ENCODE measurements around the gene PSMA8.
A peak's percentile ranks its signal among the peaks of the same experiment; 100 is the strongest.

PSMA8 gene

GRCh38 chr18:26227051-26227670 is 93.5 kb downstream of the PSMA8 start:
- peak overlapping the region; percentile 99 for H3K4me2 ChIP-seq (ENCODE audit: low read length)
- no peak overlapping the region for H4K8ac ChIP-seq (ENCODE audit: low read depth, low read length)
- no peak overlapping the region for H3K23ac ChIP-seq (ENCODE audit: low read length)
- H3K27ac ChIP-seq (ENCODE audit: low read depth, low read length), result no peak overlapping the region
- no peak overlapping the region for H4K12ac ChIP-seq (ENCODE audit: low read depth, low read length)
- no peak overlapping the region for H2BK120ac ChIP-seq (ENCODE audit: insufficient read depth, low read length, poor library complexity)
- H3K27me3 ChIP-seq (ENCODE audit: insufficient read depth, low read length), result no peaks in the 10 kb centered on the region
- peak overlapping the region; percentile 73 for H2AFZ ChIP-seq (ENCODE audit: insufficient read depth, low read length, poor library complexity)
- H3K9ac ChIP-seq (ENCODE audit: low read length), result peak overlapping the region; percentile 63
- H3K4me1 ChIP-seq (ENCODE audit: control insufficient read depth in 1 of 2, insufficient read depth in 2 of 2, low read length in 2 of 2), result peaks cover under 1% of the 10 kb centered on the region in 2 experiments
- no peak overlapping the region for H3K4ac ChIP-seq (ENCODE audit: low read depth, low read length)
- H3K18ac ChIP-seq (ENCODE audit: low read length), result no peak overlapping the region
- H3K4me3 ChIP-seq (ENCODE audit: low read depth, low read length), result peak overlapping the region; percentile 89
- no peak overlapping the region for H2BK12ac ChIP-seq (ENCODE audit: low read length)
- WGBS (ENCODE audit: extremely low coverage, insufficient coverage, insufficient read length), result 100% methylated on average over 2 of the region's 28 CpGs
- peaks cover 3% of the 10 kb centered on the region for H3K79me1 ChIP-seq (ENCODE audit: low read length)
- H2BK5ac ChIP-seq (ENCODE audit: low read depth, low read length, poor library complexity), result no peak overlapping the region
- no peak overlapping the region for H3K14ac ChIP-seq (ENCODE audit: low read length)
- no peaks in the 10 kb centered on the region for H3K36me3 ChIP-seq (ENCODE audit: control insufficient read depth in 1 of 2, insufficient read depth in 2 of 2, low read length in 2 of 2)
- H3K79me2 ChIP-seq (ENCODE audit: control insufficient read depth, insufficient read depth, low read length, poor library complexity), result no peaks in the 10 kb centered on the region
- peak overlapping the region; percentile 1 for H4K91ac ChIP-seq (ENCODE audit: low read depth, low read length)
- no peaks in the 10 kb centered on the region for H3K9me3 ChIP-seq (ENCODE audit: insufficient read depth, low read depth, low read length)
- no peak overlapping the region for H2AK5ac ChIP-seq (ENCODE audit: low read length)
- peak; percentile 14 to 41 for DNase-seq

GRCh38 chr18:26228562-26229260 is 95.0 kb downstream of the PSMA8 start:
- Histone ChIP-seq H3K79me1 (ENCODE audit: low read length) (peaks cover 3% of the 10 kb centered on the region), H2BK12ac (ENCODE audit: low read length) (no peak overlapping the region), H2AFZ (ENCODE audit: insufficient read depth, low read length, poor library complexity) (no peak overlapping the region), H3K4me2 (ENCODE audit: low read length) (no peak overlapping the region), H3K79me2 (ENCODE audit: control insufficient read depth, insufficient read depth, low read length, poor library complexity) (no peaks in the 10 kb centered on the region), H3K4me3 (ENCODE audit: low read depth, low read length) (no peak overlapping the region), H3K14ac (ENCODE audit: low read length) (no peak overlapping the region), H4K91ac (ENCODE audit: low read depth, low read length) (no peak overlapping the region), H4K8ac (ENCODE audit: low read depth, low read length) (no peak overlapping the region), H3K27me3 (ENCODE audit: insufficient read depth, low read length) (no peaks in the 10 kb centered on the region), H3K36me3 (ENCODE audit: control insufficient read depth in 1 of 2, insufficient read depth in 2 of 2, low read length in 2 of 2) (no peaks in the 10 kb centered on the region), H3K23ac (ENCODE audit: low read length) (no peak overlapping the region), H4K12ac (ENCODE audit: low read depth, low read length) (no peak overlapping the region), H2AK5ac (ENCODE audit: low read length) (no peak overlapping the region), H2BK120ac (ENCODE audit: insufficient read depth, low read length, poor library complexity) (no peak overlapping the region), H3K4ac (ENCODE audit: low read depth, low read length) (no peak overlapping the region), H3K9ac (ENCODE audit: low read length) (no peak overlapping the region), H2BK5ac (ENCODE audit: low read depth, low read length, poor library complexity) (no peak overlapping the region), H3K9me3 (ENCODE audit: insufficient read depth, low read depth, low read length) (no peaks in the 10 kb centered on the region), H3K27ac (ENCODE audit: low read depth, low read length) (no peak overlapping the region), H3K4me1 (ENCODE audit: control insufficient read depth in 1 of 2, insufficient read depth in 2 of 2, low read length in 2 of 2) (peaks cover 2 to 3% of the 10 kb centered on the region in 2 experiments), H3K18ac (ENCODE audit: low read length) (no peak overlapping the region)
- peak in 1 of 2 donors; percentile 20 for DNase-seq
- no CpG with 5 or more reads among the region's 6 CpGs for WGBS (ENCODE audit: extremely low coverage, insufficient coverage, insufficient read length)

DNA sequence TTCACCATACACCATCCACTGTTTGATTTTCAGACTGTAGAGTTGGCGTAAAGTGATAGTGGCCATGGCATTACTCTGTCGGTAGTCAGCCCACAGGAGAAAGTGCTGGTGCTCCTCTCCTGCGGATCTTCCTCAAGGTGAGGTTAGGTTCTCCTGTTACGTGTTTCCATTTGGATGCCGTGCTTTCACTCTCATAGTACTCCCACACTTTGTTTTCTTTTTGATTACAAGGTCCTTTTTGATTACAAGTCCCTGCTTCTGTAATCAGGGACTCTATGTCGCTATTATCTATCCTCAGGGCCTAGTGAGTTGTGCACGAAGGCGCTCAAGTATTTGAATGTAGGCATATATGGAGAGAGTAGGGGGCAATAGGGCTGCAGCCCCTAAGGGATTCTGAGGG is 96.8 kb downstream of the PSMA8 start:
- Histone ChIP-seq H3K27me3 (ENCODE audit: insufficient read depth, low read length) (no peaks in the 10 kb centered on the region), H2AK5ac (ENCODE audit: low read length) (no peak overlapping the region), H2BK120ac (ENCODE audit: insufficient read depth, low read length, poor library complexity) (no peak overlapping the region), H3K9ac (ENCODE audit: low read length) (no peak overlapping the region), H3K36me3 (ENCODE audit: control insufficient read depth in 1 of 2, insufficient read depth in 2 of 2, low read length in 2 of 2) (no peaks in the 10 kb centered on the region), H2BK12ac (ENCODE audit: low read length) (no peak overlapping the region), H3K14ac (ENCODE audit: low read length) (no peak overlapping the region), H3K4me3 (ENCODE audit: low read depth, low read length) (no peak overlapping the region), H4K91ac (ENCODE audit: low read depth, low read length) (no peak overlapping the region), H3K4ac (ENCODE audit: low read depth, low read length) (no peak overlapping the region), H3K18ac (ENCODE audit: low read length) (no peak overlapping the region), H3K27ac (ENCODE audit: low read depth, low read length) (no peak overlapping the region), H2AFZ (ENCODE audit: insufficient read depth, low read length, poor library complexity) (no peak overlapping the region), H3K4me1 (ENCODE audit: control insufficient read depth in 1 of 2, insufficient read depth in 2 of 2, low read length in 2 of 2) (peaks cover 2 to 3% of the 10 kb centered on the region in 2 experiments), H4K12ac (ENCODE audit: low read depth, low read length) (no peak overlapping the region), H3K23ac (ENCODE audit: low read length) (no peak overlapping the region), H3K9me3 (ENCODE audit: insufficient read depth, low read depth, low read length) (no peaks in the 10 kb centered on the region), H3K79me1 (ENCODE audit: low read length) (peaks cover 3% of the 10 kb centered on the region), H2BK5ac (ENCODE audit: low read depth, low read length, poor library complexity) (no peak overlapping the region), H3K79me2 (ENCODE audit: control insufficient read depth, insufficient read depth, low read length, poor library complexity) (no peaks in the 10 kb centered on the region), H4K8ac (ENCODE audit: low read depth, low read length) (no peak overlapping the region), H3K4me2 (ENCODE audit: low read length) (no peak overlapping the region)
- DNase-seq, result peak in 1 of 2 donors; percentile 14
- no CpG with 5 or more reads among the region's 8 CpGs for WGBS (ENCODE audit: extremely low coverage, insufficient coverage, insufficient read length)

DNA sequence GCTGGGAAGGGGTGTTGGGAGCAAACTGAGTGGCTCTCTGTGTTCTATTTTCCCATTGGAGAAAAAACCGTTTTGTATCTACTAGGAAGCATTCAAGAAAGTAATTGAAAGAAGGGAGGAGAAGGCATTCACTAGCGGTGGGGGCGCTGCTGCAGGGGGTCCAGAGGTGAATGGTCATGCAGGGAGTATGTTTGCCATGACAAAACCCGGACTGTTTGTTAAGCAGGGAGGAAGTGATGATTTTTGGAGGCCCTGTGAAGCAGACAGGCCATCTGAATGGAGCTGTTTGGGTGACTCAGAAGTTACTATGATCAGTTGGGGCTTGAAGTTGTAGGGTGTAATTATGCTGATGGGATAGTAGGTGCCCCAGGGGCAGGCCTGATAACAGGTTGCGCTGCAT is 99.5 kb downstream of the PSMA8 start:
- no peaks in the 10 kb centered on the region for H3K27me3 ChIP-seq (ENCODE audit: insufficient read depth, low read length)
- no peak overlapping the region for H3K4me2 ChIP-seq (ENCODE audit: low read length)
- no peak overlapping the region for H3K4me3 ChIP-seq (ENCODE audit: low read depth, low read length)
- H3K18ac ChIP-seq (ENCODE audit: low read length), result no peak overlapping the region
- peaks cover 2 to 3% of the 10 kb centered on the region in 2 experiments for H3K4me1 ChIP-seq (ENCODE audit: control insufficient read depth in 1 of 2, insufficient read depth in 2 of 2, low read length in 2 of 2)
- no peaks in the 10 kb centered on the region for H3K36me3 ChIP-seq (ENCODE audit: control insufficient read depth in 1 of 2, insufficient read depth in 2 of 2, low read length in 2 of 2)
- no peak overlapping the region for H3K9ac ChIP-seq (ENCODE audit: low read length)
- no peak overlapping the region for H2BK5ac ChIP-seq (ENCODE audit: low read depth, low read length, poor library complexity)
- WGBS (ENCODE audit: extremely low coverage, insufficient coverage, insufficient read length), result no CpG with 5 or more reads among the region's 5 CpGs
- H3K79me1 ChIP-seq (ENCODE audit: low read length), result no peaks in the 10 kb centered on the region
- H4K8ac ChIP-seq (ENCODE audit: low read depth, low read length), result no peak overlapping the region
- H3K9me3 ChIP-seq (ENCODE audit: insufficient read depth, low read depth, low read length), result no peaks in the 10 kb centered on the region
- H3K27ac ChIP-seq (ENCODE audit: low read depth, low read length), result no peak overlapping the region
- H2AK5ac ChIP-seq (ENCODE audit: low read length), result no peak overlapping the region
- no peak overlapping the region for H2AFZ ChIP-seq (ENCODE audit: insufficient read depth, low read length, poor library complexity)
- DNase-seq, result no peak
- no peak overlapping the region for H4K91ac ChIP-seq (ENCODE audit: low read depth, low read length)
- H3K79me2 ChIP-seq (ENCODE audit: control insufficient read depth, insufficient read depth, low read length, poor library complexity), result no peaks in the 10 kb centered on the region
- H3K14ac ChIP-seq (ENCODE audit: low read length), result no peak overlapping the region
- no peak overlapping the region for H4K12ac ChIP-seq (ENCODE audit: low read depth, low read length)
- H3K23ac ChIP-seq (ENCODE audit: low read length), result no peak overlapping the region
- no peak overlapping the region for H3K4ac ChIP-seq (ENCODE audit: low read depth, low read length)
- H2BK120ac ChIP-seq (ENCODE audit: insufficient read depth, low read length, poor library complexity), result no peak overlapping the region
- H2BK12ac ChIP-seq (ENCODE audit: low read length), result no peak overlapping the region

Measured in trophoblast cell (in vitro differentiated cells and primary cell).